ENCODE data around the gene COL18A1. TPM values are rescaled to one million over a fixed set of nuclear protein-coding genes. Genes with fewer than 3 reads are reported as not detected.
"Not testable (repeated sequence)": the region's sequence is repeated elsewhere in the genome, so short reads cannot be mapped to it uniquely, and the experiment has no call there.

COL18A1 gene
- total and polyA plus RNA-seq, 3 donors from 2014 or later = 53.2 to 165 (median 111) TPM

DNA sequence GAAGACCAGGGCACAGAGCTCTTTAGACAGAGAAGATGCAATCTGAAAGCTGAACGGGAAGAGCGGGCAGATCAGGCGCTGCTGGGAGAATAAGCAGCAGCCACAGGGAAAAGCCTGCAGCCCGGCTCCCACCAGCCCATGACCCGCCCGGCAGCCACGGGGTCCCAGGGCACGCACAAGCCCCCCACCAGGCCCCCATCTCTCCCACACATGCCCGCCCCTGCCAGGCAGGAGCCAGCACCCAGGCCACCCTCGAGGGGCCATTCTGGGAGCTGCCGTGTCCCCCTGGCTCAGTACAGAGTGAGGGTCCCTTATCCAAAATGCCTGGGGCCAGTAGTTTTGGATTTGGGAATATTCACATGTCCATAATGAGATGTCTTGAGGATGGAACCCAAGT, 120.9 kb downstream of the COL18A1 start:
- peaks cover 10% of the 10 kb centered on the region for H3K4me1 ChIP-seq

DNA sequence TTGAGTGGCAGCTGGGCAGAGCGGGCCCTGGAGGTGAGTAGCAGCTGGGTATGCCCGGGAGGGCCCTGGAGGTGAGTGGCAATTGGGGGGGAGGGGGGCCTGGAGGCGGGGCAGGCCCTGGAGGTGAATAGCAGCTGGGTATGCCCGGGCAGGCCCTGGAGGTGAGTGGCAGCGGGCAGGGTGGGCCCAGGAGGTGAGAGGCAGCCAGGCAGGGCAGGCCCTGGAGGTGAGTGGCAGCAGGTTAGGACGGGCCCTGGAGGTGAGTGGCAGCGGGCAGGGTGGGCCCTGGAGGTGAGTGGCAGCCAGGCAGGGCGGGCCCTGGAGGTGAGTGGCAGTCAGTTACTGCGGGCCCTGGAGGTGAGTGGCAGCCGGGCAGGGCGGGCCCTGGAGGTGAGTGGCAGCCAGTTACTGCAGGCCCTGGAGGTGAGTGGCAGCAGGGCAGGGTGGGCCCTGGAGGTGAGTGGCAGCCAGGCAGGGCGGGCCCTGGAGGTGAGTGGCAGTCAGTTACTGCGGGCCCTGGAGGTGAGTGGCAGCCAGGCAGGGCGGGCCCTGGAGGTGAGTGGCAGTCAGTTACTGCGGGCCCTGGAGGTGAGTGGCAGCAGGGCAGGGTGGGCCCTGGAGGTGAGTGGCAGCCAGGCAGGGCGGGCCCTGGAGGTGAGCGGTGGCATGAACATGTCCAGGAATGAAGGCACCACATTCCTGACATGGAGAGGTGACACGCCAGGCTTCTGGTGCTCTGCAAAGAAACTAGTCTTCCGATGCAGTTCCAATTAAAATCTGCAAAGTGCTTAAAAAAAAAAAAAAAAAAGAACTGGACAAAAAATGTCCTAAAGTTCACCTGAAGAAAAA, 122.4 kb downstream of the COL18A1 start:
- H3K9me3 ChIP-seq; H3K36me3 ChIP-seq (ENCODE audit: low read depth, missing control alignments); intact Hi-C loops (cut with DNase I; ENCODE audit: low total_unique reads); DNase-seq; H3K27me3 ChIP-seq; H3K4me3 ChIP-seq; H3K27ac ChIP-seq: not testable (repeated sequence)
- WGBS, 2 donors = 87 to 93% methylated on average over 10 to 18 of the region's 19 CpGs
- peaks cover 10% of the 10 kb centered on the region for H3K4me1 ChIP-seq

More for the DNA sequence above, 120.9 kb downstream of the COL18A1 start:
- WGBS, 2 donors = 95 to 97% methylated on average over 8 to 11 of the region's 11 CpGs
- Histone ChIP-seq H3K27me3 (no peaks in the 10 kb centered on the region), H3K36me3 (ENCODE audit: low read depth, missing control alignments) (no peaks in the 10 kb centered on the region), H3K27ac (peak overlapping the region in 1 of 2 donors; percentile 68), H3K4me3 (no peak overlapping the region), H3K9me3 (no peaks in the 10 kb centered on the region)
- intact Hi-C loops (cut with DNase I; ENCODE audit: low total_unique reads) = no loop called here
- DNase-seq = no peak
- TF ChIP-seq, protein P1, sequence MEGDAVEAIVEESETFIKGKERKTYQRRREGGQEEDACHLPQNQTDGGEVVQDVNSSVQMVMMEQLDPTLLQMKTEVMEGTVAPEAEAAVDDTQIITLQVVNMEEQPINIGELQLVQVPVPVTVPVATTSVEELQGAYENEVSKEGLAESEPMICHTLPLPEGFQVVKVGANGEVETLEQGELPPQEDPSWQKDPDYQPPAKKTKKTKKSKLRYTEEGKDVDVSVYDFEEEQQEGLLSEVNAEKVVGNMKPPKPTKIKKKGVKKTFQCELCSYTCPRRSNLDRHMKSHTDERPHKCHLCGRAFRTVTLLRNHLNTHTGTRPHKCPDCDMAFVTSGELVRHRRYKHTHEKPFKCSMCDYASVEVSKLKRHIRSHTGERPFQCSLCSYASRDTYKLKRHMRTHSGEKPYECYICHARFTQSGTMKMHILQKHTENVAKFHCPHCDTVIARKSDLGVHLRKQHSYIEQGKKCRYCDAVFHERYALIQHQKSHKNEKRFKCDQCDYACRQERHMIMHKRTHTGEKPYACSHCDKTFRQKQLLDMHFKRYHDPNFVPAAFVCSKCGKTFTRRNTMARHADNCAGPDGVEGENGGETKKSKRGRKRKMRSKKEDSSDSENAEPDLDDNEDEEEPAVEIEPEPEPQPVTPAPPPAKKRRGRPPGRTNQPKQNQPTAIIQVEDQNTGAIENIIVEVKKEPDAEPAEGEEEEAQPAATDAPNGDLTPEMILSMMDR (IDR thresholded peaks at IDR 0.05) = no peak
- TF ChIP-seq POLR2A (IDR thresholded peaks at IDR 0.05) = no peak

DNA sequence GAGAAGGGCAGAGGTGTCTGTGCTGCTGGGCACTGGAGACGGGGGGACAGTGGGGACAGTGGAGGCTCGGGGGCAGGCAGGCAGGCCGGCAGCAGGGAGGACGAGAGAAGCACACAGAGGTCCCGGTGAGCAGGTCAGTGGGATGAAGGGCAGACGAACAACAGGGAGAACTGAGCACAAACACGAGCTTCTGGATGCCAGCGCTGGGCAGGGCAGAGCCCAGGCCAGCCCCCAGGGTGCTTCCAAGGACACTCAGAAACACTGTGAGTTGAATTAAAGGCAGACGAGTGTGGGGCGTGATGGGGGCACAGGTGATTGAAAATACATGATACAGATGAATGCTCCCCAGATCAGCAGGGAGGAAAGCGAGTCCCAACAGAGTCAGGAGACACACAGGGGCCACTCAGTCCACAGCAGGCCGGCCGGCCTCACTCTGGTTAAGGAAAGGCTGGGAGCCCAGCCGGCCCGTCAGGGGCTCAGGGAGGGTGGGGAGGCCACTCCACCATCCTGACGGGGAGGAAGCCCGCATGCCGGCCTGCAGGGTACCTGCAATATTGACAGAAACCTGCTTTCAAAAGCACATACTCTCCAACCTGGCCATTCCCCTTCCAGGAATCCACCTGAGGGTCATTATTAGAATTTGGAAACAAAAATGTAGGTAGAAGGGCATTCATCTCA, 123.2 kb downstream of the COL18A1 start:
- Histone ChIP-seq H3K36me3 (ENCODE audit: low read depth, missing control alignments) (no peaks in the 10 kb centered on the region), H3K27ac (no peak overlapping the region), H3K9me3 (no peaks in the 10 kb centered on the region), H3K4me3 (no peak overlapping the region), H3K4me1 (peaks cover 10% of the 10 kb centered on the region), H3K27me3 (no peaks in the 10 kb centered on the region)
- WGBS, 2 donors = 84 to 86% methylated on average over 18 of the region's 18 CpGs
- no peak for DNase-seq
- no peak for TF ChIP-seq POLR2A (IDR thresholded peaks at IDR 0.05)
- TF ChIP-seq, protein P1 (IDR thresholded peaks at IDR 0.05) = no peak
- intact Hi-C loops (cut with DNase I; ENCODE audit: low total_unique reads) = no loop called here

DNA sequence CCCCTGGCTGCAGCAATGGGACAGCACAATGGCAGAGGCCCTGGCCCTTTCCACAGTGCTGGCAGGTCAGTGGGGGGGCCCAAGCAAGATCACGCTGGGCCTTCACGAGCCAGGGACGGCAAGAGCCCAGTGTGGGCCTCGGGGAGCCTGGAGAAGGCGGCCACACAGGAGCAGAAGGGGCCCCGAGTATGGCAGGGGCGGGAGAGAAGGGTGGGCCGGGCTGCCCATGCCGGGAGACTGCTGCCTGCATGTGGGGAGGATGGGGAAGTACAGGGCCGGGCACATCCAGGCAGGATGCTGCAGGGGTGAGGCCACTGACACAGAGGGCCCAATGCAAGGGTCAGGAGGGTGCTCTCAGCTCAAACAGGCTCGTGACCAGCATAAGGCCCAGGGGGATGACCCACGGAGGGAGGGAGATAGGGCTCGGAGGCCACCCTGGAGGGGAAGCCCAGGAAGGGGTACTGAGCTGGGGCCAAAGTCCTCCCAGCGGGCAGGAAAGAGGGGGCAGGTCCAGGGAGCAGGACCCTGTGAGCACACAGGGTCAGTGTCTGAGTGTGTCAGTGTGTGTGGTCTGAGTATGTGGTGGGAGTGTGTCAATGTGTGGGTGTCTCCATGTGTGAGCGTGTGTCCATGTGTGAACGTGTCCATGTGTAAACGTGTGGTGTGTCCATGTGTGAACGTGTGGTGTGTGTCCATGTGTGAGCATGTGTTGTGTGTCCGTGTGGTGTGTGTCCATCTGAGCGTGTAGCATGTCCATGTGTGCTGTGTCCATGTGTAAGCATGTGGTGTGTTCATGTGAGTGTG, 124.2 kb downstream of the COL18A1 start:
- DNase-seq = no peak
- H3K4me1 ChIP-seq = peaks cover 18% of the 10 kb centered on the region
- 73 to 77% methylated on average over 20 of the region's 20 CpGs for WGBS, 2 donors
- no peak overlapping the region for H3K27ac ChIP-seq
- intact Hi-C loops (cut with DNase I; ENCODE audit: low total_unique reads) = no loop called here
- TF ChIP-seq, protein P1 (IDR thresholded peaks at IDR 0.05) = no peak
- TF ChIP-seq POLR2A (IDR thresholded peaks at IDR 0.05) = no peak
- H3K9me3 ChIP-seq = no peaks in the 10 kb centered on the region
- H3K27me3 ChIP-seq = no peaks in the 10 kb centered on the region
- no peak overlapping the region for H3K4me3 ChIP-seq
- H3K36me3 ChIP-seq (ENCODE audit: low read depth, missing control alignments) = no peaks in the 10 kb centered on the region
